Endothelial cell of umbilical vein (primary cell): ENCODE measurements around the gene C10orf105. TPM values are rescaled to one million over a fixed set of nuclear protein-coding genes. Genes with fewer than 3 reads are reported as not detected.

Experiments
- BruUV-seq: library from RNA; stranded (reverse); fragments of 400-500 nt; replicated peaks from 2 replicates; lab custom pipeline; 2021; lab: Mats Ljungman, UMichigan
- CTCF ChIA-PET: fragments of 300-600, 350-600 bp; sonication (Branson Sonifier 250); formaldehyde crosslinking; loops from one replicate; lab custom pipeline; 2021; ENCODE audit warnings: antibody characterized with exemption, inconsistent platforms; lab: Charles Lee
- POLR2A ChIA-PET: fragments of 300-600, 350-600 bp; sonication (Branson Sonifier 250); formaldehyde crosslinking; loops from one replicate; lab custom pipeline; 2021; ENCODE audit warnings: antibody characterized with exemption, inconsistent platforms; lab: Charles Lee
- DNase-seq: peaks from one replicate; pipeline ENCODE4 v3.0.0-alpha.2; 2011; ENCODE audit warnings: low read depth, low spot score
- FAIRE-seq: peaks from 2 replicates; lab custom pipeline; 2011; peaks lifted over from hg19 to GRCh38; lab: Jason Lieb, UNC
- H2AFZ ChIP-seq: 2 replicates; pipeline ENCODE4 v1.6.0; 2012; ENCODE audit warnings: low read depth, low read length, control low read depth, inconsistent platforms
- H3K27ac ChIP-seq: 2 replicates; pipeline ENCODE4 v1.5.1; 2011; ENCODE audit warnings: low read depth, mild to moderate bottlenecking, control low read depth, low read length, moderate library complexity; ENCODE audit not compliant: insufficient read depth
- H3K27me3 ChIP-seq, 2 experiments: 2 replicates each; pipeline versions ENCODE4 v1.6.0 to v1.6.1; 2011; ENCODE audit warnings: low read length in 2 of 2, mixed read lengths in 1 of 2; ENCODE audit not compliant: control insufficient read depth in 2 of 2, insufficient read depth in 2 of 2
- H3K36me3 ChIP-seq, 2 experiments: 2 replicates in 1 of 2; 3 replicates in 1 of 2; pipeline ENCODE4 v1.5.1; 2011; ENCODE audit warnings: low read length in 2 of 2, mild to moderate bottlenecking in 1 of 2, moderate library complexity in 1 of 2; ENCODE audit not compliant: control insufficient read depth in 2 of 2, insufficient read depth in 2 of 2; ENCODE audit errors: extremely low read depth in 1 of 2
- H3K4me1 ChIP-seq: 3 replicates; pipeline ENCODE4 v1.5.1; 2011; ENCODE audit warnings: mild to moderate bottlenecking, low read length; ENCODE audit not compliant: control insufficient read depth, insufficient read depth; ENCODE audit errors: extremely low read depth
- H3K4me2 ChIP-seq: 2 replicates; pipeline ENCODE4 v1.6.1; 2011; ENCODE audit warnings: low read length, control low read depth, mixed read lengths; ENCODE audit not compliant: insufficient read depth
- H3K4me3 ChIP-seq, 3 experiments: fragments of 200-600 bp in 1 of 3; sonication (generic), shearing (Covaris generic) in 1 of 3; replicated peaks in 1 of 3; 2 replicates each; pipeline ENCODE4 v1.5.1; 2011 to 2016; ENCODE audit warnings: control low read depth in 3 of 3, low read length in 3 of 3, mild to moderate bottlenecking in 2 of 3, inconsistent platforms in 1 of 3, low read depth in 1 of 3, moderate library complexity in 1 of 3; ENCODE audit not compliant: insufficient read depth in 1 of 3
- H3K79me2 ChIP-seq: 2 replicates; pipeline ENCODE4 v1.6.0; 2012; ENCODE audit warnings: low read length, inconsistent platforms; ENCODE audit not compliant: control insufficient read depth, insufficient read depth
- H3K9ac ChIP-seq: replicated peaks from 2 replicates; pipeline ENCODE3; 2011; ENCODE audit warnings: low read length, control low read depth; ENCODE audit not compliant: insufficient read depth; ENCODE audit errors: extremely low read depth
- H3K9me1 ChIP-seq: replicated peaks from 3 replicates; pipeline ENCODE4 v1.6.0; 2011; ENCODE audit warnings: mild to moderate bottlenecking, low read length; ENCODE audit not compliant: control insufficient read depth, insufficient read depth; ENCODE audit errors: extremely low read depth
- H3K9me3 ChIP-seq: replicated peaks from 2 replicates; pipeline ENCODE4 v1.5.1; 2012; ENCODE audit warnings: low read length, inconsistent platforms; ENCODE audit not compliant: control insufficient read depth, insufficient read depth
- H4K20me1 ChIP-seq: replicated peaks from 2 replicates; pipeline ENCODE3; 2011; ENCODE audit warnings: mild to moderate bottlenecking, low read length; ENCODE audit not compliant: control insufficient read depth, insufficient read depth; ENCODE audit errors: extremely low read depth
- CTCF ChIP-seq, 2 donors: IDR thresholded peaks; 1 replicate in 1 of 2; 2 replicates in 1 of 2; pipeline ENCODE4 v1.5.1; 2011; ENCODE audit warnings: low read length in 2 of 2, mild to moderate bottlenecking in 2 of 2, moderate library complexity in 2 of 2, control low read depth in 1 of 2, inconsistent platforms in 1 of 2, low read depth in 1 of 2; ENCODE audit not compliant: insufficient read depth in 1 of 2; ENCODE audit errors: extremely low read depth in 1 of 2
- FOS ChIP-seq: IDR thresholded peaks from 2 replicates; pipeline ENCODE4 v1.6.1; 2011; ENCODE audit warnings: mild to moderate bottlenecking, low read length, moderate library complexity, borderline replicate concordance; ENCODE audit not compliant: insufficient read depth
- GATA2 ChIP-seq: IDR thresholded peaks from 2 replicates; pipeline ENCODE4 v1.7.0; 2011; ENCODE audit warnings: low read depth, mild to moderate bottlenecking, moderate library complexity, mixed read lengths, low read length; ENCODE audit not compliant: insufficient read length, insufficient read depth
- JUN ChIP-seq: IDR thresholded peaks from 2 replicates; pipeline ENCODE4 v1.6.1; 2011; ENCODE audit warnings: borderline replicate concordance, low read depth; ENCODE audit not compliant: insufficient read length, insufficient read depth
- MYC ChIP-seq: IDR thresholded peaks from one replicate; pipeline ENCODE4 v1.6.1; 2011; ENCODE audit warnings: mild to moderate bottlenecking, low read depth, low read length
- POLR2A ChIP-seq: IDR thresholded peaks from 2 replicates; pipeline ENCODE4 v1.6.1; 2012; ENCODE audit warnings: low read depth, mild to moderate bottlenecking, control low read depth, low read length
- POLR2AphosphoS5 ChIP-seq: IDR thresholded peaks from 2 replicates; pipeline ENCODE4 v1.6.1; 2012; ENCODE audit warnings: low read depth, mild to moderate bottlenecking, control low read depth, low read length, moderate library complexity; ENCODE audit not compliant: insufficient read depth
- dilution Hi-C: fragments of 300-500 bp; cut with MboI; formaldehyde crosslinking; loops from one replicate; pipeline ENCODE4 v1.15.0; 2019; ENCODE audit warnings: low sequenced_read_pairs; ENCODE audit not compliant: extremely low pct_ligation_motif_present
- intact Hi-C: fragments of 100-400 bp; cut with micrococcal nuclease; formaldehyde crosslinking; loops from one replicate; pipeline ENCODE4 v1.10.0; 2022
- polyA plus RNA-seq, 4 experiments: library from polyadenylated mRNA; depleted of rRNA in 3 of 4; stranded (reverse) in 3 of 4; unstranded in 1 of 4; fragments of >200 nt; gene quantifications; 2 replicates each; pipeline versions ENCODE4 v1.2.1 to v1.2.3, GENCODE V29; 2011 to 2012; ENCODE audit warnings: missing spikeins in 1 of 4
- total RNA-seq: library from RNA; stranded (reverse); gene quantifications from 2 replicates; pipeline ENCODE4 v1.2.3, GENCODE V29; 2021
- TF ChIP-seq, protein P1 (sequence below): IDR thresholded peaks from 2 replicates; pipeline ENCODE4 v1.6.1; 2011; ENCODE audit not compliant: insufficient read depth, insufficient read length

The C10orf105 gene
- total and polyA plus RNA-seq, 2 donors (not counting 3 experiments of a cell fraction or from before 2014, with no cell fraction given): not detected

GRCh38 chr10:71747039-71747531, 27.5 kb upstream of the C10orf105 start:
- Histone ChIP-seq H3K9me3 (no peaks in the 10 kb centered on the region), H3K9ac (no peak overlapping the region), H4K20me1 (no peaks in the 10 kb centered on the region), H3K79me2 (no peaks in the 10 kb centered on the region), H3K9me1 (no peaks in the 10 kb centered on the region), H3K4me1 (peaks cover 15% of the 10 kb centered on the region), H3K27me3 (no peaks in the 10 kb centered on the region), H2AFZ (no peak overlapping the region), H3K36me3 (no peaks in the 10 kb centered on the region), H3K4me2 (no peak overlapping the region), H3K4me3 (no peak overlapping the region), H3K27ac (no peak overlapping the region)
- BruUV-seq: no TSS peak
- dilution Hi-C loops: no loop called here
- no peak for FAIRE-seq
- CTCF ChIA-PET: interaction anchor here (0.8 to 1.0 kb wide), 2 partner anchors 19 to 26 kb away, joined by 3 read pairs; partner anchors contain the start of gene VSIR
- TF ChIP-seq POLR2A: no peak
- TF ChIP-seq CTCF (IDR thresholded peaks at IDR 0.05; ENCODE audit: extremely low read depth in 1 of 2, insufficient read depth in 1 of 2, low read depth in 1 of 2, low read length in 2 of 2): no peak
- no peak for TF ChIP-seq GATA2
- TF ChIP-seq, protein P1, sequence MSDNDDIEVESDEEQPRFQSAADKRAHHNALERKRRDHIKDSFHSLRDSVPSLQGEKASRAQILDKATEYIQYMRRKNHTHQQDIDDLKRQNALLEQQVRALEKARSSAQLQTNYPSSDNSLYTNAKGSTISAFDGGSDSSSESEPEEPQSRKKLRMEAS: no peak
- no peak for TF ChIP-seq MYC
- TF ChIP-seq POLR2AphosphoS5: no peak
- TF ChIP-seq JUN: no peak
- no peak for TF ChIP-seq FOS
- POLR2A ChIA-PET: no interaction called here
- no peak for DNase-seq
- intact Hi-C loops: no loop called here
